K562 (cell line): ENCODE measurements around the gene CEACAM21. TPM values are rescaled to one million over a fixed set of nuclear protein-coding genes. Genes with fewer than 3 reads are reported as not detected.

ENCODE experiments used
- ATAC-seq: fragments of 200-7000 bp; cut with Tn5 transposase; 3 replicates; pipeline ENCODE4 v1.9.1; 2020; ENCODE audit warnings: moderate library complexity
- BruUV-seq: library from RNA; stranded (reverse); fragments of 400-500 nt; replicated peaks from 2 replicates; lab custom pipeline; 2021; lab: Mats Ljungman, UMichigan
- CTCF ChIA-PET: fragments of 300-600 bp; formaldehyde crosslinking; extraction: SDS; loops from one replicate; lab custom pipeline; 2021; ENCODE audit warnings: low intra/inter-chr PET ratio; lab: Yijun Ruan, JAX
- POLR2A ChIA-PET: fragments of 300-600, 350-650 bp; sonication (Branson Sonifier 250); formaldehyde crosslinking; extraction: SDS; loops from one replicate; lab custom pipeline; 2021; ENCODE audit warnings: antibody characterized with exemption, inconsistent platforms; lab: Yijun Ruan, JAX
- DNase-seq, 4 experiments: peaks; one replicate each; pipeline versions ENCODE4 v3.0.0 to v3.0.0-alpha.2; 2011 to 2018; ENCODE audit warnings: low spot score in 3 of 4, mixed read lengths in 3 of 4; ENCODE audit errors: extremely low read depth in 1 of 4
- FAIRE-seq: peaks from 2 replicates; lab custom pipeline; 2011; peaks lifted over from hg19 to GRCh38; lab: Jason Lieb, UNC
- H2AFZ ChIP-seq: 2 replicates; pipeline ENCODE4 v1.6.0; 2011; ENCODE audit warnings: low read depth, low read length, control low read depth, inconsistent platforms
- H3K27ac ChIP-seq: fragments of 200-600 bp; 3 replicates; pipeline ENCODE4 v1.8.0; 2011; ENCODE audit warnings: low read depth, mild to moderate bottlenecking, control low read depth, inconsistent platforms, low read length, moderate library complexity, mixed read lengths; ENCODE audit errors: extremely low read depth
- H3K27me3 ChIP-seq, 2 experiments: fragments of 300-600 bp in 1 of 2; 2 replicates in 1 of 2; 3 replicates in 1 of 2; pipeline versions ENCODE4 v1.6.0 to v1.8.0; 2011; ENCODE audit warnings: inconsistent platforms in 2 of 2, low read length in 2 of 2, mild to moderate bottlenecking in 1 of 2, mixed read lengths in 1 of 2, moderate library complexity in 1 of 2; ENCODE audit not compliant: control insufficient read depth in 2 of 2, insufficient read depth in 2 of 2
- H3K36me3 ChIP-seq: fragments of 300-600 bp; 3 replicates; pipeline ENCODE4 v1.8.0; 2011; ENCODE audit warnings: mild to moderate bottlenecking, low read length, inconsistent platforms; ENCODE audit not compliant: control insufficient read depth, insufficient read depth
- H3K4me1 ChIP-seq, 2 experiments: fragments of 200-600 bp in 1 of 2; replicated peaks in 1 of 2; 2 replicates in 1 of 2; 3 replicates in 1 of 2; pipeline versions ENCODE4 v1.5.1 to v1.8.0; 2011; ENCODE audit warnings: inconsistent platforms in 2 of 2, low read length in 2 of 2, mild to moderate bottlenecking in 1 of 2, mixed read lengths in 1 of 2, moderate library complexity in 1 of 2; ENCODE audit not compliant: control insufficient read depth in 2 of 2, insufficient read depth in 2 of 2
- H3K4me2 ChIP-seq: 2 replicates; pipeline ENCODE4 v1.6.1; 2011; ENCODE audit warnings: low read length, control low read depth, inconsistent platforms, mixed read lengths; ENCODE audit not compliant: insufficient read depth
- H3K4me3 ChIP-seq: fragments of 200-600 bp; sonication (generic), shearing (Covaris generic); 2 replicates; pipeline ENCODE4 v1.5.1; 2016; ENCODE audit warnings: control low read depth, inconsistent platforms
- H3K79me2 ChIP-seq: fragments of 200-600 bp; 3 replicates; pipeline ENCODE4 v1.8.0; 2011; ENCODE audit warnings: low read length, inconsistent platforms; ENCODE audit not compliant: control insufficient read depth, insufficient read depth
- H3K9ac ChIP-seq, 2 experiments: 2 replicates each; pipeline versions ENCODE4 v1.6.0 to v1.6.1; 2011; ENCODE audit warnings: low read depth in 2 of 2, low read length in 2 of 2, control low read depth in 1 of 2, inconsistent platforms in 1 of 2, mild to moderate bottlenecking in 1 of 2, mixed read lengths in 1 of 2; ENCODE audit not compliant: insufficient read depth in 1 of 2
- H3K9me1 ChIP-seq: one replicate; pipeline ENCODE4 v1.6.0; 2011; ENCODE audit warnings: inconsistent platforms, mild to moderate bottlenecking, low read length, moderate library complexity; ENCODE audit not compliant: control insufficient read depth, insufficient read depth
- H3K9me3 ChIP-seq: replicated peaks from 2 replicates; pipeline ENCODE4 v1.5.1; 2011; ENCODE audit warnings: low read depth, low read length, inconsistent platforms; ENCODE audit not compliant: control insufficient read depth, insufficient read depth
- H4K20me1 ChIP-seq: replicated peaks from 2 replicates; pipeline ENCODE4 v1.6.1; 2011; ENCODE audit warnings: low read length, inconsistent platforms, mixed read lengths; ENCODE audit not compliant: control insufficient read depth, insufficient read depth
- CBFA2T2 ChIP-seq: fragments of 450-650 bp; conservative IDR thresholded peaks from 2 replicates; pipeline ENCODE4 v1.6.1; 2017; ENCODE audit warnings: mild to moderate bottlenecking
- CLOCK ChIP-seq: fragments of 250-450 bp; sonication (Bioruptor Pico); IDR thresholded peaks from 2 replicates; pipeline ENCODE4 v1.4.0; 2020; ENCODE audit warnings: mild to moderate bottlenecking, moderate library complexity, borderline replicate concordance
- IFI16 ChIP-seq: fragments of 250-450 bp; sonication (Bioruptor Pico); IDR thresholded peaks from 2 replicates; pipeline ENCODE4 v2.1.2; 2022; ENCODE audit warnings: mild to moderate bottlenecking, inconsistent platforms
- LCOR ChIP-seq: sonication (generic); formaldehyde crosslinking; IDR thresholded peaks from 2 replicates; pipeline ENCODE4 v1.8.0; 2022; ENCODE audit warnings: mild to moderate bottlenecking, missing genetic modification reagents
- NFIC ChIP-seq: fragments of 450-650 bp; IDR thresholded peaks from 2 replicates; pipeline ENCODE4 v1.6.1; 2017; ENCODE audit warnings: mild to moderate bottlenecking, inconsistent platforms
- PATZ1 ChIP-seq: fragments of 250-450 bp; sonication (Bioruptor Pico); IDR thresholded peaks from 2 replicates; pipeline ENCODE4 v1.5.0; 2020; ENCODE audit warnings: mild to moderate bottlenecking, borderline replicate concordance
- PCBP2 ChIP-seq: fragments of 200-400 bp; formaldehyde crosslinking; IDR thresholded peaks from 2 replicates; pipeline ENCODE4 v1.6.1; 2018; ENCODE audit warnings: low read length, low read depth, mild to moderate bottlenecking, moderate library complexity; ENCODE audit not compliant: poor library complexity, severe bottlenecking
- PTRF ChIP-seq: fragments of 450-650 bp; IDR thresholded peaks from 2 replicates; pipeline ENCODE4 v1.6.1; 2016; ENCODE audit warnings: mild to moderate bottlenecking, missing genetic modification characterization, missing compliant biosample characterization
- SETDB1 ChIP-seq: IDR thresholded peaks from one replicate; pipeline ENCODE4 v1.6.1; 2012; ENCODE audit warnings: low read length, control low read depth, inconsistent platforms
- SMAD3 ChIP-seq: fragments of 450-650 bp; formaldehyde crosslinking; conservative IDR thresholded peaks from 2 replicates; pipeline ENCODE4 v1.4.0; 2020; ENCODE audit warnings: mild to moderate bottlenecking
- TRIM24 ChIP-seq, 2 experiments: fragments of 450-650 bp; IDR thresholded peaks; 2 replicates each; pipeline ENCODE4 v1.6.1; 2016
- U2AF1 ChIP-seq: fragments of 200-400 bp; formaldehyde crosslinking; optimal IDR thresholded peaks from 2 replicates; pipeline ENCODE3; 2017; ENCODE audit warnings: mild to moderate bottlenecking, low read depth, low read length, moderate library complexity
- YY1 ChIP-seq, 3 experiments: IDR thresholded peaks; 2 replicates each; pipeline ENCODE4 v1.6.1; 2011; ENCODE audit warnings: low read length in 2 of 3, mild to moderate bottlenecking in 2 of 3, moderate library complexity in 2 of 3, borderline replicate concordance in 1 of 3, control low read depth in 1 of 3, low read depth in 1 of 3; ENCODE audit not compliant: insufficient read depth in 3 of 3, insufficient replicate concordance in 2 of 3, control insufficient read depth in 1 of 3, insufficient read length in 1 of 3; ENCODE audit errors: extremely low read depth in 1 of 3
- ZHX1 ChIP-seq: fragments of 150-350 bp; conservative IDR thresholded peaks from 2 replicates; pipeline ENCODE4 v1.6.1; 2014; ENCODE audit warnings: low read length
- ZNF12 ChIP-seq: sonication (generic); formaldehyde crosslinking; IDR thresholded peaks from 2 replicates; pipeline ENCODE4 v1.4.0; 2020; ENCODE audit warnings: mild to moderate bottlenecking, missing genetic modification reagents
- ZNF133 ChIP-seq: fragments of 250-450 bp; sonication (Bioruptor Pico); IDR thresholded peaks from 2 replicates; pipeline ENCODE4 v1.4.0; 2020; ENCODE audit warnings: mild to moderate bottlenecking
- WGBS: fragments of 100-300 bp; shearing (Covaris generic); methylation state at CpG from one replicate; pipeline ENCODE4 v1.1.6; 2016; ENCODE audit warnings: low coverage, mixed read lengths; ENCODE audit not compliant: insufficient coverage; ENCODE audit errors: missing lambda C conversion rate; 5-methylcytosine and 5-hydroxymethylcytosine counted together
- in situ Hi-C: fragments of 300-500 bp; cut with MboI; formaldehyde crosslinking; loops from 4 replicates; pipeline ENCODE4 v1.15.0; 2018; ENCODE audit warnings: inconsistent platforms, mixed read lengths
- intact Hi-C: fragments of 100-400 bp; cut with micrococcal nuclease; formaldehyde crosslinking; loops from 2 replicates; pipeline ENCODE4 v1.14.2; 2022
- polyA plus RNA-seq, 8 experiments: library from polyadenylated mRNA; depleted of rRNA in 4 of 8; stranded (reverse) in 5 of 8; unstranded in 3 of 8; fragments of >200 nt; fragmentation: Nextera tagmentation in 2 of 8; fragmentation: Illumina TruSeq in 1 of 8; extraction: Ambion mirVana in 2 of 8; extraction: Trizol in 1 of 8; gene quantifications; 2 replicates each; pipeline versions ENCODE4 v1.2.1 to v1.2.3, GENCODE V29; 2011 to 2014; ENCODE audit warnings: inconsistent platforms in 1 of 8, missing spikeins in 1 of 8
- total RNA-seq, 7 experiments: library from RNA; depleted of rRNA in 6 of 7; stranded (reverse); fragments of >200 nt in 6 of 7; fragmentation: Illumina TruSeq in 2 of 7; extraction: Trizol in 2 of 7; gene quantifications; 2 replicates each; pipeline versions ENCODE4 v1.2.1 to v1.2.3, GENCODE V29; 2011 to 2021; ENCODE audit warnings: low replicate concordance in 1 of 7

Gene CEACAM21
- total and polyA plus RNA-seq, 9 of the 15 experiments (the other 6 are each of a cell fraction or from before 2014, with no cell fraction given): 0.06 to 0.40 (median 0.18) TPM; not detected in 1

GRCh38 chr19:41546961-41547360 lies 29.0 kb upstream of the CEACAM21 start:
- Histone ChIP-seq H3K36me3 (no peaks in the 10 kb centered on the region), H4K20me1 (no peaks in the 10 kb centered on the region), H3K9ac (no peak overlapping the region), H3K27ac (no peak overlapping the region), H3K4me3 (no peak overlapping the region), H3K4me2 (no peak overlapping the region), H3K79me2 (no peaks in the 10 kb centered on the region), H3K4me1 (peaks cover 0 to 3% of the 10 kb centered on the region in 2 experiments; a peak in 3 of 5 replicates), H3K9me1 (no peaks in the 10 kb centered on the region), H3K27me3 (no peaks in the 10 kb centered on the region; a peak in 2 of 5 replicates), H2AFZ (no peak overlapping the region), H3K9me3 (no peaks in the 10 kb centered on the region)
- CTCF ChIA-PET: interaction anchor here (0.6 kb wide), 1 partner anchor 20 kb away, joined by 3 read pairs; no protein-coding TSS in a partner anchor
- 11% methylated on average over 4 of the region's 4 CpGs for WGBS
- DNase-seq: no peak
- ATAC-seq: no peak
- intact Hi-C loops: no loop called here
- POLR2A ChIA-PET: no interaction called here
- FAIRE-seq: no peak
- in situ Hi-C loops: no loop called here
- BruUV-seq: no TSS peak
- no peak for TF ChIP-seq NFIC
- TF ChIP-seq ZHX1: no peak
- no peak for TF ChIP-seq PTRF (tag)
- TF ChIP-seq CBFA2T2: no peak
- TF ChIP-seq PCBP2: no peak
- TF ChIP-seq SETDB1: no peak
- no peak for TF ChIP-seq ZNF12 (CRISPR knock-in tag)
- TF ChIP-seq TRIM24 (IDR thresholded peaks at IDR 0.05): no peak
- no peak for TF ChIP-seq ZNF133 (CRISPR knock-in tag)
- TF ChIP-seq YY1 (IDR thresholded peaks at IDR 0.05; ENCODE audit: borderline replicate concordance in 1 of 3, control insufficient read depth in 1 of 3, extremely low read depth in 1 of 3, insufficient read depth in 3 of 3, insufficient read length in 1 of 3, insufficient replicate concordance in 2 of 3, low read depth in 1 of 3, low read length in 2 of 3): no peak
- TF ChIP-seq SMAD3 (CRISPR knock-in tag): no peak
- TF ChIP-seq LCOR (CRISPR knock-in tag): no peak
- no peak for TF ChIP-seq CLOCK (CRISPR knock-in tag)
- no peak for TF ChIP-seq U2AF1
- TF ChIP-seq PATZ1 (CRISPR knock-in tag): no peak
- TF ChIP-seq IFI16 (CRISPR knock-in tag): no peak
